NCI-H446 (cell line): ENCODE data around the gene SLC6A8.

Source experiments
- DNase-seq, 2 experiments: peaks; one replicate each; lab custom pipeline; 2025; lab: John Stamatoyannopoulos, UW

Gene SLC6A8

DNA sequence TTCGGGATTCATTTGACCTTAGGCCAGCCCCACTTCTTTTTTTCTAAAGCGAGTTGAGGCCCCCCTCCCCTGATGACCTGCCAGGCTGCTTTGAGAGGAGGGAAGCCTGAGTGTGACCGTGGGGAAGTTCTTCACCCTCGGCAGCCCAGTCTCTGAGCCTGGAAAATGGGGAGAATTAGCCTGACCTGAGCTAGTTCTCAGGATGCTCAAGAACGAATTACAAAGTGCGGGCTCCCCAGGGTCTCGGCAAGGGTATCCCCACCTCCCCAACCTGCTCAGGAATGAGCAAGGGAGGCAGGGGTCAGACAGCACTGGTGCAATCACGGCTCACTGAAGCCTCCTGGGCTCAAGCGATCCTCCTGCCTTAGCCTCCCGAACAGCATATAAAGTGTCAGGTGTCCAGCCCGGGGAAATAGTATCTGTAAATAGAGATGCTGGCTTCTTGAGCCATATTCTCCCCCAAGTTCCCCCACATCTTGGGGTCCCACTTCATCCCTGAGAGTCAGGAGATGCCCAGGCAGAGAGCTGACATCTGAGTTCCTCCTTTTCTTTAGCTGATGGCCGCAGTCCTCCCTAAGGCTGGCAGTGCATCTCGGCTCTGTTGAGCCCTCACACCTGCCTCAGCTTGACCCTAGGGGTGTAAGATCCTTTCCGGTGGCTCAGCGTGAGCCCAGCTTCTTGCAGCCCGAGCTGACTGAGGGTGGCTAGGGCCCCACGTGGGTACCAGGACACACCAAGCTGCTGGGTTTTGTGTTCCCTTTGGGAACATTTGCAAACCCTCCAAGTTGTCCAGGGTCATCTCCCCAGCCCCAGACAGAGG is 39.2 kb upstream of the SLC6A8 start:
- DNase-seq: no peak

DNA sequence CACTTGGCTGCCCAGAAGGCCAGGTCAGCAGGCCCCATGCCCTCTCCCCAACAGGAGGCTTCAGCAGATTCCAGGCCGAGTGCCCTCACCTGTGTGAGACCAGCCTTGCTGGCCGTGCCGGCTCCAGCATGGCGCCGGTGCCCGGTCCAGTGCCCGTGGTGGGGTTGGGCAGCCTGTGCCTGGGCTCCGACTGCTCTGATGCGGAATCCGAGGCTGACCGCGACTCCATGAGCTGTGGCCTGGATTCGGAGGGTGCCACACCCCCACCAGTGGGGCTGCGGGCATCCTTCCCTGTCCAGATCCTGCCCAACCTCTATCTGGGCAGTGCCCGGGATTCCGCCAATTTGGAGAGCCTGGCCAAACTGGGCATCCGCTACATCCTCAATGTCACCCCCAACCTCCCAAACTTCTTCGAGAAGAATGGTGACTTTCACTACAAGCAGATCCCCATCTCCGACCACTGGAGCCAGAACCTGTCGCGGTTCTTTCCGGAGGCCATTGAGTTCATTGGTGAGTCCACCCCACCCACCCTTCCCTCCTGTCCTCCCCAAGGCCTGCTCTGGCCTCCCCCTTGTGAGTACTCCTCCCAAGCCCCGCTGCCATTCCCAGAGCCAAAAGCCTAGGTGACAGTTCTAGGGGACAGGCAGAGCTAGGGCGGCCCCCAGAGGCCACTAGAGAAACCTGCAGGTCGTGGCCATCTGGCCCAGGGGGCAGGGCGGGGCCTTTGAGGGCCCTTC is 38.4 kb upstream of the SLC6A8 start:
- DNase-seq: peak in 1 of 2 experiments; percentile 24

DNA sequence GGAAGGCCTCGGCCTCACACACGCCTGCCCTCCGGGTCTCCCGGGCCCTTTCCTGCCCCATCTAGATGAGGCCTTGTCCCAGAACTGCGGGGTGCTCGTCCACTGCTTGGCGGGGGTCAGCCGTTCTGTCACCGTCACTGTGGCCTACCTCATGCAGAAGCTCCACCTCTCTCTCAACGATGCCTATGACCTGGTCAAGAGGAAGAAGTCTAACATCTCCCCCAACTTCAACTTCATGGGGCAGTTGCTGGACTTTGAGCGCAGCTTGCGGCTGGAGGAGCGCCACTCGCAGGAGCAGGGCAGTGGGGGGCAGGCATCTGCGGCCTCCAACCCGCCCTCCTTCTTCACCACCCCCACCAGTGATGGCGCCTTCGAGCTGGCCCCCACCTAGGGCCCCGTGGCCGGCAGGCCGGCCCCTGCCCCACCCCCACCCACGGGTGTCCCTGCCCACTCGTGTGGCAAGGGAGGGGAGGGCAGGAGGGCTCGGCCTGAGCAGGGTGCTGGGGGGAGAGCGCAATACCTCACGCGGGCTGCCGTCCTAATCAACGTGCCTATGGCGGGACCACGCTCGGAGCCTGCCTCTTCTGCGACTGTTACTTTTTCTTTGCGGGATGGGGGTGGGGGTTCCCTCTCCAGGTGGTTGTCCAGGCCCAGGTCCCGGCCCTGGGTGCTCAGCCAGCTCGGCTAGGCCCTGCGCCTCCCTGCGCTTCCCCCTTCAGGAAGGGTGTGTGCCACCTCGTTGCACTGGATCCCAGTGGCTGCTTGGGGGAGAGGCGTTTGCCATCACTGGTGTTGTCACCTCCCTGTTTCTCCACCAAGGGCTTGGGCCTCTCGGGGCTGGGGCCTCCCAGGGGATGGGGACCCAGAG is 37.6 kb upstream of the SLC6A8 start:
- no peak for DNase-seq

- no peak for DNase-seq
Measured at GRCh38 chrX:153650959-153651358, 36.8 kb upstream of the SLC6A8 start.

DNA sequence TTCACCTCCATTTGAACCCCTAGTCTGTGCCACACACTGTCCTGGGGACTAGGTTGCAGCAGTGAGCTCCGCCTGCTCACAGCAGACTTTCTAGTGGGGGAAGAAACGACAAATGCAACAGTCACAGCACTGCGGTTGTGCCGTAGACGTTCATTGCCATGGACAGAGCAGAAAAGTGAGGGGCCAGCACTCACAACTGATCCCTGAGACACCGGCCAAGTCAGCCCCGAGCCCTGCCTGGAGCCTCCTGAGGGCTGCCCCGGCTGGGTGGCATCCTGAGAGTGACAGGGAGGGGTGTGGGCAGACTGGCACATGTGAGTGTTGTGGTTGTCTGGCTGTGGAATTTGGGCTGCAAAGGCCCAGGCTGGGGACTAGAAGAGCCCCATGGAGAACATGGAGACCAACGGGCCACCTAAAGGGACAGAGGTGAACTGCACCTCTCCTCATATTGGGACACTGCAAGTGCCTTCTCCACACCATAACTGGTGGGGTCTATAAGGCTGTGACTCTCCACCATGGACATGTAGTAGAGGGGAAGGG is 36.1 kb upstream of the SLC6A8 start:
- DNase-seq: no peak

DNA sequence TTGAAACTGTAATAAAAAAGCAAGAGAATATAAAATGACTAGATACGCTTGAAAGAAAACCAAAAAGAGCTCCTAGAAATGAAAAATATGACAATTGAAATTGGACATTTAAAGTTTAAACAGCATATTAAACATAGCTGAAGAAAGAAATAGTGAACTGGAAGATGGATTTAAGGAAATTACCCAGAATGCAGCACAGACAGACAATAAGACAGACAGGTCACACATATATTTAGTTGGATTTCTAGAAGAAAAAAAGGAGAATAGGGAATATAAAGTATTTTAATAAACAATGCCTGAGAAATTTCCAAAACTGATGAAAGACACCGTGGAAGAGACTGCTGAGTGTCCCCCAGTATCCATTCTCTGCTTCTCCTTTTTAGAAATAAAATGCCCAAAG is 34.2 kb upstream of the SLC6A8 start:
- no peak for DNase-seq

- DNase-seq: no peak
Measured at GRCh38 chrX:153657161-153657560, 30.6 kb upstream of the SLC6A8 start.

DNA sequence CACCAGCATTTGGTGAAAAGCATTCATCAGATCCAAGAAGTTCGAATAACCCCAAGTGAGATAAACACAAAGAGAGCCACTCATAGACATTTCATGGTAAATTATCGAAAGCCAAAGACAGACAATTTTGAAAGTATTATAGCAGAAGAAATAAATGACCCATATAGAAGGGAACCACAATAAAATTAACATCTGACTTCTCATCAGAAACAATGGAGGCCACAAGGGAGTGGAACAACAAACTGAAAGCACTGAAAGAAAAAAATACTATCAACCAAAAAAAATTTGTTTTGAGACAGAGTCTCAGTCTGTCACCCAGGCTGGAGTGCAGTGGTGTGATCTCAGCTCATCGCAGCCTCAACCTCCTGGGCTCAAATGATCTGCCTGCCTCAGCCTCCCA is 28.5 kb upstream of the SLC6A8 start:
- DNase-seq: no peak

GRCh38 chrX:153662266-153662665 is 25.5 kb upstream of the SLC6A8 start:
- DNase-seq: no peak

GRCh38 chrX:153665726-153666306 is 21.9 kb upstream of the SLC6A8 start:
- DNase-seq: no peak

- DNase-seq: no peak
Measured at GRCh38 chrX:153667281-153667955, 20.3 kb upstream of the SLC6A8 start.

- DNase-seq: peak; percentile 61 to 85
Measured at GRCh38 chrX:153667956-153668396, 19.8 kb upstream of the SLC6A8 start.

DNA sequence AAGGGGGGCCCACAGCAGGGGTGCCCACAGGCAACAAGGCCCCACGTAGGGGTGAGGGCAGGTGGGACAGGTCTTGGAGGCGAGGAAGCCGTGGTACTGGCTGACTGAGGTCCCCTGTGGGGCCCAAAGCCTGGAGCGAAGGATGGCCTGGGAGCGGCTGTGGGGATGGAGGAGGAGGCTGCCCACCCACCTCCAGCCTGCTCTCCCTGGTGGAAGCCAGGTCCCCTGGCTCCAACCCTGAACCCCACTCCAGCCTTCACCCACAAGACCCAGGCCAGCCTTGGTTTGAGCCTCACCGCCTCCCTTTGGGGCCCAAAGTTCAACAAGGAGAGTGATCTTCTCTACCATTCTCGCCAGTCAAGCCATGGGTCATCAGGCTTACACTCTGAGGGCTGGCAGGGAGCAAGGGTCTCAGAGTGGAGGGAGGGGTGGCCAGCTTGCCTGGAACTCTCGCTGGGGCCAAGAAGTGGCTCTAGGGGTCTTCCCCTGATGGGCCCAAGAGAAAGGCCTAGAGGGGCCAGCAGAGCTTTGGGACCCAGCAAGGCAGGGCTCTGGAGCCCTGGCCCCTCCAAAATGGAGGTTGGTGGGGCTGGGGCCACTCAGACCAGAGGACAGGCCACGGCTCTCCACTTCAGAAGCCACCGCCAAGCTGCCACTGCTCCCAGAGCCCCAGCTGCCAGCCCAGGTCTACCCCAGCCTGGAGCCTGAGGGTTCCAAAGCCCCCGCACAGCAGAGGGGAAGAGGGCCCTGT is 19.1 kb upstream of the SLC6A8 start:
- DNase-seq: no peak

DNA sequence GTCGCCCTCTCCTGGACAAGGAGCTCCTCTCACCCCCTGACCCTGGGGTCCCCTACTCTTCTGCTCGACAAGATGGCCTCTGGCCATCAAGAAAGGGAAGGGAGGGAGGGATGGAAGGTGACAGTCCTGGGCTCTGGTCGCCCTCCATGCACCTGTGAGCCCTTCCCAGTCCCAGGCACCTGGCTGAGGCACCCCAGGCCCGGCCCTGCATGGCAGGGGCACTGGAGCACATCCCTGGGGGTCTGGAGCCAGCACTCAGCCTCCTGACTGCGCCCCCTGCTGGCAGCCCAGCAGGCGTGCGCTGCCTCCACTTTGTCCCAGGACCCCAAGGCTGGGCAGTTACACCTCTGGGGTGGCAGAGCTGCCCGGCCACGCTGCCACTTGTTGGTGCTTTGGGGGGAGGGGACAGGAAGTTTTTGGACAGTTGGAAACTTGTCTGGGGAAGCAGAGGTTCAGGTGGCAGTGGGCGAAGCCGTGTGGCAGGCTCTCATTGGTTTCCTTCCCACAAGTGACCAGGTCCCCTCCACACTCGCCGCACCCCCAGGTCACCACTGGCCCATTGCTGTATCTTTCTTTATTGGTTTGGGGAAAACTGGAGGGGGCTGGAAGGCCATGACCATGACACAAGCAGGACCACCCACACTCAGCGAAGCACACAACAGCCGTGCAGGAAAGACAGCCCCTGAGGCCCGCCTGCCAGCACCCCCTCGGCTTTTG is 18.4 kb upstream of the SLC6A8 start:
- no peak for DNase-seq

DNA sequence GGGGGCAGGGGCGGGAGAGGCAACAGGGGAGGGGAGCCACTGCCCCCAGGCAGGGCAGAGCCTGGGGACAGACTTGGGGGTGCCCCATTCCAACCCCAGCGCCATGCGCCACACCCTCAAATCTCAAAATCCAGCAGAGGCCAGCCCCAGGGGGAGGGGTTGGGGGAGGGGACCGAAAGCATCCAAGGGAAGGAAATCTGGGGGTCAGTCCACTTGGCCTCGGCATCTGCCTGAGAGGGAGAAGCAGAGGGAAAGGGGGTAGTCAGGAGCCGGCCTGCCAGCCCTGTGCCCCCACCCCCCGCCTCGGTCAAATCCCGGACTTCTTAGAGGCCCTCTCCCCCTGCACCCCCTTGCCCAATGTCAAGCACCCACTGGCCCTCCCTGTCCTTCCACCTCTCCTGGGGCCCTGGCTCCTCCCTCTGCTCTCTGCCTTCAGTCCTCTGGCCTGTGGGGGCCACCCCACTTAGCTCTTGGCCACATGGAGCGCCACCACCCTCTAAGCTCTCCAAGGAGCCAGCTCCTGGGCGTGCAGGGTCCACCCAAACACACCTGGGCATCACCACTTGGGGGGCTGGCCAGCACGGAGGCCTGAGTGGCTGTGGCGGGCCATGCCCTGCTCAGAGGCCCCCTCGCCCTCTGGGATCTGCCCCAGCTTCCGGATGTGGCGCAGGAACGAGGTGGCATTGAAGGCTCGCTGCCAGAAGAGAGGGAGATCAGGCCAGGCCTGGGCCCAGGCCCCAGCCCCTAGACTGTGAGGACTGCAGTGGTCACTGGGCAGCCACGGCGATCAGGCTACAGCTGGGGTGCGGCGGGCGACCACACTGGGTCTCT is 17.6 kb upstream of the SLC6A8 start:
- no peak for DNase-seq

GRCh38 chrX:153670748-153671588 is 16.8 kb upstream of the SLC6A8 start:
- DNase-seq: no peak

DNA sequence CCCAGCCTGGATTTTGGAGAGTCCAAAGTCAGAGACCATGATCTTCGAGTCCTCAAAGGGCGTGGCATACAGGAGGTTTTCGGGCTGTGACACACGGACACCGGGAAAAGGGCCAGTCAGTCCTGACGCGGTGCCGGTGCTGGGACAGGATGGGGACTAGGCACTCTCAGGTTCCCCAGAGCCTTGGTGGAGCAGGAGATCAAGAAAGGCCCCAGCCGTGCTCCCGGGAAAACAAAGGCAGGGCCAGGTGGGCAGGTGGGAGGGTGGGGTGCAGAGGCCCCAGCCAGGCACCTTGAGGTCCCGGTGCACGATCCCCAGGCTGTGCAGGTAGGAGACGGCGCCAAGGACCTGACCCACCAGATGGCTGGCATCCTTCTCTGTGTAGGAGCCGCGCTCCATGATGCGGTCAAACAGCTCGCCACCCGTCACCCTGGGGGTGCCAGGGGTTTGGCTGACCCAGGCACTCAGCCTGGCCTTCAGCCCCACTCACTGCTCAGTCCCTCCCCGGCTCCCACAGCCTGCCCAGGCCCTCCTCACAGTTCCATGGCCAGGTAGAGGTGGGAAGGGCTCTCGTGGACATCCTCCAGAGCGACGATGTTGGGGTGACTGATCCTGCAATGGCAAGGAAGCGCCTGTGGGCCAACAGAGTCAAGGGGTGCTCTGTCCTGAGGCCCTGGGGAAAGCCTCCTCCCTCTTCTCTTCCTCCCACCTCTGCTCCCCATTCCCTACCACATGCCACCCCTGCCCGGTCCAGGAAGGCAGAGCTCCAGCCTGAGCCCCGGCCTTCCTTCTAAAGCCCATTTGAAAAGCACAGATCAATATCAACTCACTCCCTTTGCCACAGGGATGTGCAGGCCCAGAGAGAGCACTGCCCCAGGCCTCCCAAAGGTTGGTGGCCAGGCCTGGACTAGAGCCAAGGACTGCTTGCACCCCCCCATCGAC is 15.9 kb upstream of the SLC6A8 start:
- DNase-seq: no peak
